CD4-positive, CD25-positive, alpha-beta regulatory T cell (primary cell): Measurements from ENCODE around the gene KRTAP5-4. TPM values are rescaled to one million over a fixed set of nuclear protein-coding genes. Genes with fewer than 3 reads are reported as not detected.
A peak's percentile ranks its signal among the peaks of the same experiment; 100 is the strongest.
"Not testable (repeated sequence)": the region's sequence is repeated elsewhere in the genome, so short reads cannot be mapped to it uniquely, and the experiment has no call there.

Source experiments
- ATAC-seq, 2 donors: fragments of 150-1000 bp; cut with Tn5 transposase; one replicate each; pipeline ENCODE4 v1.10.0; 2021; ENCODE audit warnings: low read depth in 2 of 2, moderate number of reproducible peaks in 2 of 2, moderate library complexity in 1 of 2
- DNase-seq, 3 donors: peaks; one replicate each; pipeline versions ENCODE4 v3.0.0 to v3.0.0-alpha.2; 2012 to 2022; ENCODE audit warnings: mixed read lengths in 1 of 3
- H3K27ac ChIP-seq: one replicate; pipeline ENCODE4 v1.7.0; 2013; ENCODE audit warnings: mild to moderate bottlenecking, low read length; ENCODE audit not compliant: insufficient read depth, poor library complexity, severe bottlenecking
- H3K27me3 ChIP-seq: one replicate; pipeline ENCODE4 v1.7.0; 2013; ENCODE audit warnings: low read length; ENCODE audit not compliant: control insufficient read depth, insufficient read depth
- H3K36me3 ChIP-seq: one replicate; pipeline ENCODE4 v1.7.0; 2013; ENCODE audit warnings: mild to moderate bottlenecking, low read length, moderate library complexity; ENCODE audit not compliant: control insufficient read depth, insufficient read depth
- H3K4me1 ChIP-seq: 2 replicates; pipeline ENCODE4 v1.7.0; 2013; ENCODE audit warnings: mild to moderate bottlenecking, low read length; ENCODE audit not compliant: insufficient read depth, control insufficient read depth, poor library complexity, severe bottlenecking
- H3K4me3 ChIP-seq: one replicate; pipeline ENCODE4 v1.7.0; 2013; ENCODE audit warnings: low read depth, mild to moderate bottlenecking, low read length, moderate library complexity
- H3K9me3 ChIP-seq, 2 experiments: 1 replicate in 1 of 2; 2 replicates in 1 of 2; pipeline ENCODE4 v1.7.0; 2013; ENCODE audit warnings: low read length in 2 of 2, mild to moderate bottlenecking in 1 of 2, moderate library complexity in 1 of 2; ENCODE audit not compliant: control insufficient read depth in 2 of 2
- H3K27ac Mint-ChIP-seq, 3 donors: one replicate each; pipeline ENCODE4 v1.8.0; 2020 to 2022; ENCODE audit warnings: mild to moderate bottlenecking in 3 of 3, mixed read lengths in 3 of 3, moderate library complexity in 2 of 3
- H3K27me3 Mint-ChIP-seq: one replicate; pipeline ENCODE4 v1.8.0; 2022; ENCODE audit warnings: mild to moderate bottlenecking, mixed read lengths
- H3K36me3 Mint-ChIP-seq: one replicate; pipeline ENCODE4 v1.8.0; 2020; ENCODE audit warnings: mixed read lengths
- H3K4me1 Mint-ChIP-seq, 4 donors: one replicate each; pipeline ENCODE4 v1.8.0; 2020 to 2022; ENCODE audit warnings: mixed read lengths in 4 of 4, mild to moderate bottlenecking in 1 of 4
- H3K4me3 Mint-ChIP-seq, 4 donors: one replicate each; pipeline ENCODE4 v1.8.0; 2020 to 2022; ENCODE audit warnings: mild to moderate bottlenecking in 4 of 4, mixed read lengths in 4 of 4, moderate library complexity in 3 of 4
- H3K9me3 Mint-ChIP-seq, 7 donors: one replicate each; pipeline ENCODE4 v1.8.0; 2020 to 2022; ENCODE audit warnings: mixed read lengths in 7 of 7, mild to moderate bottlenecking in 3 of 7, moderate library complexity in 2 of 7
- polyA plus RNA-seq, 4 donors: library from polyadenylated mRNA; unstranded; fragments of 300-500 nt; fragmentation: Illumina TruSeq; gene quantifications; one replicate each; pipeline ENCODE4 v1.2.3, GENCODE V29; 2021
- total RNA-seq: library from RNA; stranded (reverse); gene quantifications from one replicate; pipeline ENCODE4 v1.2.3, GENCODE V29; 2022

Gene KRTAP5-4
- total and polyA plus RNA-seq, 5 donors from 2014 or later, result not detected

DNA sequence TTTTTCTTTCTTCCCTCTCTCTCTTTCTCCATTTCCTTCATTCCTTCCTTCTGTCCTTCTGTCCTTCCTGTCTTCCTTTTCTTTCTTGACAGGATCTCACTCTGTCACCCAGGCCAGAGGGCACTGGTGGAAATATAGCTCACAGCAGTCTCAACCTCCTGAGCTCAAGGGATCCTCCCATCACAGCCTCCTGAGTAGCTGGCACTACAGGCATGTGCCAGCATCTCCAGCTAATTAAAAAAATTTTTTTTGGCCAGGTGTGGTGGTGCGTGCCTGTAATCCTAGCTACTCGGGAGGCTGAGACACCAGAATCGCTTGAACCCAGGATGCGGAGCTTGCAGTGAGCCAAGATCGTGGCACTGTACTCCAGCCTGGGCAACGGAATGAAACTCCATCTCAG is 45.1 kb downstream of the KRTAP5-4 start:
- Mint-ChIP-seq H3K27me3 (peaks cover 12% of the 10 kb centered on the region), H3K9me3 (peaks cover 0 to 7% (median 0%) of the 10 kb centered on the region in 7 donors), H3K27ac (peak overlapping the region in 1 of 3 donors; percentile 16), H3K4me3 (peak overlapping the region; percentile 53 to 72 (median 65)), H3K4me1 (peaks cover 0 to 14% (median 1%) of the 10 kb centered on the region in 4 donors), H3K36me3 (peaks cover 4% of the 10 kb centered on the region)
- DNase-seq (no peak), ATAC-seq (no peak)
- Histone ChIP-seq H3K4me1 (peaks cover 25% of the 10 kb centered on the region), H3K27ac (no peak overlapping the region), H3K9me3 (no peaks in the 10 kb centered on the region), H3K36me3 (no peaks in the 10 kb centered on the region), H3K27me3 (no peaks in the 10 kb centered on the region), H3K4me3 (no peak overlapping the region)

DNA sequence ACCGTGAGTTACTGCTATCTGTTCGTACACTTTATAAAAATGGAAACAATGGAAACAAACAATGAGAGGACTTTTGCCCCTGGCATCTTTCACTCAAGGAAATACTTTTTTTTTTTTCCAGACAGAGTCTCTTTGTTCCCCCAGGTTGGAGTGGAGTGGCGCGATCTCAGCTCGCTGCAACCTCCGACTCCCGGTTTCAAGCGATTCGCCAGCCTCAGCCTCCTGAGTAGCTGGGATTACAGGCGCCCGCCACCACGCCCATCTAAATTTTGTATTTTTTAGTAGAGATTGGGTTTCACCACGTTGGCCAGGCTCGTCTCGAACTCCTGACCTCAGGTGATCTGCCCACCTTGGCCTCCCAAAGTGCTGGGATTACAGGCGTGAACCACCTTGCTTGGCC is 46.2 kb downstream of the KRTAP5-4 start:
- peak overlapping the region in 2 of 3 donors; percentile 14 to 52 for H3K27ac Mint-ChIP-seq

DNA sequence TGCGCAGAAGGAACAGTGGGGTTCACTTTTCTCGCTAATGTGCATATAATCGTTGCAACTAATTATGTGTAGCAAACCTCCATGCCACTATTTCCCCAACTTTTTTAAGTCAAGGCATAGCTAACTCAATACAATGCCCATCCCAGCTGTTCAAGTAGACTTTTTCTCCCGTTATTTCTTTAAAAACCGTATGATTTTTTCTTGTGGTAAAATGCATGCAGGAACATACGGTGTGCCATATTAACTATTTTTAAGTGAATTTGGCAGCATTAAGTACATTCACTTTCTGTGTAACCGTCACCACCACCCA is 47.0 kb downstream of the KRTAP5-4 start:
- no peaks in the 10 kb centered on the region for H3K36me3 ChIP-seq
- ATAC-seq (no peak), DNase-seq (no peak)
- Mint-ChIP-seq H3K36me3 (peaks cover 4% of the 10 kb centered on the region), H3K9me3 (peaks cover 0 to 7% (median 0%) of the 10 kb centered on the region in 7 donors), H3K27me3 (peaks cover 17% of the 10 kb centered on the region), H3K27ac (peak overlapping the region in 1 of 3 donors; percentile 52), H3K4me1 (peaks cover 0 to 23% (median 1%) of the 10 kb centered on the region in 4 donors), H3K4me3 (peak overlapping the region; percentile 66 to 86 (median 76))
- H3K4me1 ChIP-seq, result peaks cover 40% of the 10 kb centered on the region
- H3K9me3 ChIP-seq, result no peaks in the 10 kb centered on the region
- no peak overlapping the region for H3K27ac ChIP-seq
- H3K4me3 ChIP-seq, result peak overlapping the region; percentile 24
- peaks cover 3% of the 10 kb centered on the region for H3K27me3 ChIP-seq

More for the DNA sequence above, 46.2 kb downstream of the KRTAP5-4 start:
- H3K27me3 ChIP-seq, H3K4me3 ChIP-seq, DNase-seq, H3K9me3 Mint-ChIP-seq, ATAC-seq, H3K36me3 Mint-ChIP-seq, H3K27ac ChIP-seq, H3K9me3 ChIP-seq, H3K36me3 ChIP-seq: not testable (repeated sequence)
- peaks cover 33% of the 10 kb centered on the region for H3K4me1 ChIP-seq
- Mint-ChIP-seq H3K4me3 (peak overlapping the region; percentile 66 to 86 (median 76)), H3K4me1 (peaks cover 0 to 17% (median 1%) of the 10 kb centered on the region in 4 donors), H3K27me3 (peaks cover 13% of the 10 kb centered on the region)

DNA sequence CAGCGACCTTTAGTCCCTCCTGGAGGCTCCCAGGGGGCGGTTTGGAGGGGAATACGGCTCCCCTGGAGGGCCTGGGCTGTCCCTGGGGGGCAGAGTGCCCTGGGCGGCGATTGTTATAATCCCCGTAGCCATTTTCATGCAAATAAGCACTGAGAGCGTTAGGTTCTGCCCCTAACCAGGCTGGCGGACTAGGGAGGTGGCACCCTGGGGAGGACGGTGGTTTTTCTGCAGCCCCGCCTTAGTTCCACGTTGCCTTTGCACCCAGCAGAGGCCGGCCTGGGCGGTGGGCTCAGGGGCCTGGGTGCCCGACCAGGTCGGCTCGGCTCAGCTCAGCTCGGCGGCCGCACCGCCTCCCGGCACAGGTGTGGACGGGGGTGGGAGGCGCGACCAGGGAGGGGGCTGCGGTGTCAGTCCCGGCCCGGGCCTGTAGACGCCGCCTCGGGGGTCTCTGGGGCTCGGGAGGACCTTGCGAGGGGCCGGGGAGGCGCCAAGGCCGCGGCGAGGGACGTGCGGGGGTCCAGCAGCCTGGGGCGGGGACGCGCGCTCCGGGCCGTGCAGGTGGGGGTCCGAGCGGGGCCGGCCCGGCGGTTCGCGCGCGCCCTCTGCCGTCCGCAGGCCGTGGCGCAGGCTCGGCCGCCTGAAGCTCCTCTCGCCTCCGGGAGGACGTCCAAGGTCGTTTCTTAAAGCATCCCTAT is 47.6 kb downstream of the KRTAP5-4 start:
- peak; percentile 44 to 54 for ATAC-seq
- H3K4me1 Mint-ChIP-seq, result peaks cover 0 to 28% (median 3%) of the 10 kb centered on the region in 4 donors
- H3K4me3 Mint-ChIP-seq, result peak overlapping the region; percentile 84 to 93 (median 86)

DNA sequence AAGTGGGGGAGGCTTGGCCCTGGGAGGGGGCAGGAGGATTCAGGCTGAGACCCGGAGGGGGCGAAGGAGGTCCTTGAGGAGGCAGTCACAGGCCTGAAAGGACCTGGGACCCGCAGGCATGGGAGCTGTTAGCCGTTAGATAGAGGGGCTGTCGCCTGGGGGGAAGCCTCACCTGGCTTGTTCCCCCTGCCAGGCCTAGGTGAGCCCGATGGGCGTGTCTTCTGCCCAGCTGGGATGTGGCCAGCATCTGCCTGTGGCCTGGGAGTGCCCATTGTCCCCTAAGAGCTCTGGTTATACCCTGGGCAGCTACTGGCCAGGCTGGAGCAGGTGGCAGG is 48.1 kb downstream of the KRTAP5-4 start:
- ATAC-seq (no peak), DNase-seq (no peak)
- peak overlapping the region; percentile 44 for H3K4me3 ChIP-seq
- peaks cover 3% of the 10 kb centered on the region for H3K27me3 ChIP-seq
- H3K9me3 Mint-ChIP-seq, result peaks cover 0 to 4% (median 0%) of the 10 kb centered on the region in 7 donors
- peak overlapping the region; percentile 84 to 93 (median 86) for H3K4me3 Mint-ChIP-seq
- peaks cover 40% of the 10 kb centered on the region for H3K4me1 ChIP-seq
- H3K9me3 ChIP-seq, result no peaks in the 10 kb centered on the region
- H3K27me3 Mint-ChIP-seq, result peaks cover 24% of the 10 kb centered on the region
- peak overlapping the region; percentile 52 to 92 (median 73) for H3K27ac Mint-ChIP-seq
- peaks cover 0 to 32% (median 4%) of the 10 kb centered on the region in 4 donors for H3K4me1 Mint-ChIP-seq
- H3K27ac ChIP-seq, result peak overlapping the region; percentile 93
- H3K36me3 ChIP-seq, result no peaks in the 10 kb centered on the region
- H3K36me3 Mint-ChIP-seq, result peaks cover 4% of the 10 kb centered on the region

More for the DNA sequence above, 47.6 kb downstream of the KRTAP5-4 start:
- Histone ChIP-seq H3K9me3 (no peaks in the 10 kb centered on the region), H3K4me3 (peak overlapping the region; percentile 44), H3K4me1 (peaks cover 40% of the 10 kb centered on the region), H3K27me3 (peaks cover 3% of the 10 kb centered on the region), H3K27ac (peak overlapping the region; percentile 93), H3K36me3 (no peaks in the 10 kb centered on the region)
- peaks cover 0 to 7% (median 0%) of the 10 kb centered on the region in 7 donors for H3K9me3 Mint-ChIP-seq
- H3K27me3 Mint-ChIP-seq, result peaks cover 20% of the 10 kb centered on the region
- peak; percentile 45 to 65 (median 51) for DNase-seq
- H3K36me3 Mint-ChIP-seq, result peaks cover 4% of the 10 kb centered on the region
- peak overlapping the region; percentile 48 to 92 (median 73) for H3K27ac Mint-ChIP-seq

DNA sequence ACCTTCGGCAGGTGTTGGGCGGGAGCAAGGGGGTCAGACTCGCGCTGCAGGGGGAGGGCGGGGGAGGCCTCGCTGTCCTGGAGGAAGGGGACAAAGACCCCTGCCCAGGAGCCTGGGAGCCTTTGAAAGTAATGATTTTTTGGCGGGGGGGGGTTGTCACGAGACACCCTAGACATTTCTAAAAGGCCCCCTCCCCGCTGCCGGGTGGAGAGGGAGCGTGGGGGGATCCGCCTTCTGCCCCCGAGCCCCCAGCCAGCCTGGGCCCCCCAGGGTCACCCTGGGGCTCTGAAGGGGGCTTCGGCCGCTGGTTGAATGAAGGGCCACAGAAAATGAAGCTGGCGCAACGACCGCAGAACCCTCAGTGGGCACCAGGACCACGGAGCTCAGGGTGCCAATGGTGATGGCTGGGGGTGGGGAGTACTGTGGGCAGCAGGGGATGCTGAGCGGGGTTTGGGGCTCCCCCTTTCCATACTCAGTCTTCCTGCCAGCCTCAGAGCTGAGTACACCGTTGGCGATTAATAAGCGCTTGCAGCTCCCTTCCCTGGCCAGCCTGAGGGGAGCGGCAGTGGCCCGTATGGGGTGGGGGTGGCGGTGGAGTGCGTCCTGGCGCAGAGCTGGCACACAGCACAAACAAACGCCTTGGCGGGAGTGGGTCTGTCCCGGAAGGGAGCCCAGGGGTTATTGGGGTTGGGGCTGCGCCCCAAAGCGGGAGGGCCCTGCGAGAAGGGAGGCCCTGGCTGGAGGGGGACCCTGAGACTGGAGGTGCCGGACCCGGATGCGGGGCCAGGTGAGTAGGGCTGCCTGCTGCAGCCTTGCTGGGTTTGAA is 48.6 kb downstream of the KRTAP5-4 start:
- DNase-seq (peak in 2 of 3 donors; percentile 19 to 47), ATAC-seq (no peak)
- H3K36me3 ChIP-seq, result no peaks in the 10 kb centered on the region
- Mint-ChIP-seq H3K27ac (peak overlapping the region; percentile 52 to 92 (median 73)), H3K36me3 (peaks cover 3% of the 10 kb centered on the region), H3K4me3 (peak overlapping the region; percentile 84 to 93 (median 86)), H3K27me3 (peaks cover 30% of the 10 kb centered on the region), H3K4me1 (peaks cover 0 to 35% (median 4%) of the 10 kb centered on the region in 4 donors), H3K9me3 (peaks cover 0 to 2% (median 0%) of the 10 kb centered on the region in 7 donors)
- peak overlapping the region; percentile 44 for H3K4me3 ChIP-seq
- no peaks in the 10 kb centered on the region for H3K9me3 ChIP-seq
- H3K27ac ChIP-seq, result peak overlapping the region; percentile 93
- H3K4me1 ChIP-seq, result peaks cover 40% of the 10 kb centered on the region
- peaks cover 3% of the 10 kb centered on the region for H3K27me3 ChIP-seq

DNA sequence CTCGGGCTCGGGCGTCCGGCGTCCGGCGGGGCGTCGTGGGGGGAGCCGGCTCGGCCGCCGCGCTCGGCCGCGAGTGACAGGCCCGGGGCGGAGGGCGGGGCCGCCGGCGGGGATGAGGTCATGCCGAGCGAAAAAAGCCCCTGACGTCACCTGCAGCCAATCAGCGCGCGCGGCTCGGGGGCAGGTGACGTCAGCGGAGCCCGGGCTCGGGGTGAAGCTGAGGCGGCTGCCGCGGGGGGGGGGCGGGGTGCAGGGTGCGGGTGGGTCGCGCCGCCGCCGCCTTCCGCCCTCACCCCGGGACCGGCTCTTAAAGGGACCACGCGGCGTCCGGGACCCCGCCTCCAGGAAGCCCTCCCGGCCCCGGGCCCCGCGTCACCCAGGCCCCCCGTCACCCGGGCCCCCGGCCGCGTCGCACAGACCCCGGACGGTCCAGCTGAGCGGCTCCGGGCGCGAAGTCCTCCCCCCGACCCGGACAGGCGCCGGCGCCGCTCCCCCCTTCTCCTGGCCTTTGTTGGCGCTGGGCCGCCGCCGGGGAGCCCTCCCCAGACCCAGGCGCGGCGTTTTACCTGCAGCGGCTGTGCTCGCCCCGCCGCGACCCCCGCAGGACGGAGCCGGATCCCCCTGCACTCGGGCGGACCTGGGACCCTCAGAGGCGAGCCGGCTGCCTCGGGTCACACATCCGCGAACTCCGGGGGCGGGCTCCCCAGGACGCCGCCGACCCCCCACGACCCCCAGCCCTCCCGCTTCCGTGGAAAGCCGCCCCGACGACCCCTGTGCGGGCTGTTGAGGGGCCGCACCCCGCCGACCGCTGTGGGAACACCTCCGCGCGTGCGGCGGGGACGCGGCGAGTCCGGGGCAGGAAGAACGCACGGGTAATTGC is 49.5 kb downstream of the KRTAP5-4 start, which contains the start of gene DUSP8:
TSS of gene DUSP8 (minus strand) at position 75 of the 880 bp plus-strand sequence. CDS start 6,445 bp downstream, outside the sequence.
- Mint-ChIP-seq H3K27ac (peak within 1 kb of the TSS in 1 of 3 donors; percentile 67), H3K9me3 (no peaks in the 10 kb centered on the region), H3K4me1 (peaks cover 0 to 35% (median 4%) of the 10 kb centered on the region in 4 donors), H3K36me3 (no peaks in the 10 kb centered on the region), H3K4me3 (peak within 1 kb of the TSS; percentile 58 to 87 (median 84)), H3K27me3 (peaks cover 32% of the 10 kb centered on the region)
- Histone ChIP-seq H3K9me3 (no peaks in the 10 kb centered on the region), H3K4me3 (no peak within 1 kb of the TSS), H3K36me3 (no peaks in the 10 kb centered on the region), H3K4me1 (peaks cover 40% of the 10 kb centered on the region), H3K27me3 (peaks cover 3% of the 10 kb centered on the region), H3K27ac (peak within 1 kb of the TSS; percentile 93)
- DNase-seq (peak; percentile 80 to 93 (median 92)), ATAC-seq (peak; percentile 70 to 73)
